Stomach (tissue), 9 donors: Measurements from ENCODE around the gene AEBP2. TPM values are rescaled to one million over a fixed set of nuclear protein-coding genes. Genes with fewer than 3 reads are reported as not detected.

ENCODE experiments used
- DNase-seq, 2 donors: peaks; one replicate each; pipeline versions ENCODE4 v3.0.0 to v3.0.0-alpha.2; 2013 to 2019
- H3K27ac ChIP-seq, 5 donors: fragments of 200-600 bp in 4 of 5; sonication (generic) in 4 of 5; one replicate each; pipeline ENCODE4 v1.5.1; 2013 to 2019; ENCODE audit warnings: mild to moderate bottlenecking in 1 of 5, moderate library complexity in 1 of 5
- H3K27me3 ChIP-seq, 3 donors: fragments of 200-600 bp; sonication (generic); one replicate each; pipeline ENCODE4 v1.5.1; 2017 to 2019; ENCODE audit warnings: mixed run types in 1 of 3
- H3K36me3 ChIP-seq, 4 donors: fragments of 200-600 bp; sonication (generic); 1 replicate in 3 of 4; 2 replicates in 1 of 4; pipeline ENCODE4 v1.5.1; 2016 to 2019
- H3K4me1 ChIP-seq, 4 donors: fragments of 200-600 bp; sonication (generic); one replicate each; pipeline ENCODE4 v1.5.1; 2016 to 2019
- H3K4me3 ChIP-seq, 4 donors: fragments of 200-600 bp; sonication (generic) in 3 of 4; one replicate each; pipeline ENCODE4 v1.5.1; 2016 to 2019; ENCODE audit warnings: mild to moderate bottlenecking in 1 of 4
- H3K9me3 ChIP-seq, 4 donors: fragments of 200-600 bp; sonication (generic); one replicate each; pipeline ENCODE4 v1.5.1; 2016 to 2019
- CTCF ChIP-seq, 7 experiments: fragments of 450-650 bp in 4 of 7; fragments of 200-600 bp in 3 of 7; sonication (generic) in 3 of 7; IDR thresholded peaks; one replicate each; pipeline ENCODE4 v1.5.1; 2016 to 2019; ENCODE audit warnings: antibody characterized with exemption in 7 of 7, control low read depth in 2 of 7, mild to moderate bottlenecking in 1 of 7
- EP300 ChIP-seq: sonication (generic); formaldehyde crosslinking; IDR thresholded peaks from one replicate; pipeline ENCODE4 v1.6.1; 2017; ENCODE audit warnings: antibody characterized with exemption
- POLR2A ChIP-seq, 4 donors: fragments of 450-650 bp; IDR thresholded peaks; one replicate each; pipeline ENCODE4 v1.6.1; 2016; ENCODE audit warnings: antibody characterized with exemption in 4 of 4, control low read depth in 2 of 4, mild to moderate bottlenecking in 1 of 4, moderate library complexity in 1 of 4
- POLR2AphosphoS5 ChIP-seq, 3 donors: sonication (generic); formaldehyde crosslinking; IDR thresholded peaks; one replicate each; pipeline ENCODE4 v1.6.1; 2016; ENCODE audit warnings: antibody characterized with exemption in 3 of 3
- WGBS, 5 donors: extraction: QIAGEN DNeasy Blood & Tissue Kit in 3 of 5; methylation state at CpG; one replicate each; pipeline versions ENCODE4 v1.1.5 to v1.1.7; 2013 to 2018; 5-methylcytosine and 5-hydroxymethylcytosine counted together
- intact Hi-C: fragments of 100-400 bp; cut with DNase I; formaldehyde crosslinking; loops from one replicate; pipeline ENCODE4 v1.15.1; 2023; ENCODE audit warnings: low total_unique reads
- polyA plus RNA-seq, 3 donors: library from polyadenylated mRNA; stranded (reverse); fragments of 200-250 nt; gene quantifications; one replicate each; pipeline ENCODE4 v1.2.3, GENCODE V29; 2013
- total RNA-seq, 5 donors: library from RNA; depleted of rRNA; stranded (reverse); fragments of >200 nt; gene quantifications; one replicate each; pipeline versions ENCODE4 v1.1.0 to v1.2.3, GENCODE V29; 2014 to 2016
- donor health status: healthy with polysubstance abuse.
- donor health status: Bipolar disorder and iron deficiency.
- donor health status: healthy.

AEBP2 gene
- total and polyA plus RNA-seq, 8 donors, result 8.6 to 51.8 (median 24.3) TPM

GRCh38 chr12:19499030-19499429 lies 59.7 kb downstream of the AEBP2 start:
- Histone ChIP-seq H3K4me3 (no peak overlapping the region), H3K9me3 (no peaks in the 10 kb centered on the region), H3K4me1 (peaks cover 0 to 24% (median 5%) of the 10 kb centered on the region in 4 donors), H3K27ac (no peak overlapping the region), H3K27me3 (no peaks in the 10 kb centered on the region), H3K36me3 (peaks cover 5 to 56% (median 44%) of the 10 kb centered on the region in 4 donors)
- TF ChIP-seq POLR2A (IDR thresholded peaks at IDR 0.05) (no peak), EP300 (no peak)
- 56 to 77% (median 67%) methylated on average over 4 of the region's 4 CpGs for WGBS, 5 donors
- intact Hi-C loops, result no loop called here
- no peak for DNase-seq

- Histone ChIP-seq H3K9me3 (no peaks in the 10 kb centered on the region), H3K36me3 (peaks cover 2 to 17% (median 13%) of the 10 kb centered on the region in 4 donors), H3K4me1 (peaks cover 0 to 36% (median 8%) of the 10 kb centered on the region in 4 donors), H3K4me3 (no peak overlapping the region), H3K27ac (no peak overlapping the region), H3K27me3 (no peaks in the 10 kb centered on the region)
- no peak for DNase-seq
- no peak for TF ChIP-seq CTCF (IDR thresholded peaks at IDR 0.05)
- no peak for TF ChIP-seq EP300
- no peak for TF ChIP-seq POLR2AphosphoS5 (IDR thresholded peaks at IDR 0.05)
- TF ChIP-seq POLR2A (IDR thresholded peaks at IDR 0.05), result no peak
- intact Hi-C loops, result no loop called here
Measured at GRCh38 chr12:19506497-19506896, 67.2 kb downstream of the AEBP2 start.

GRCh38 chr12:19507823-19508222 lies 68.5 kb downstream of the AEBP2 start:
- H3K9me3 ChIP-seq, result no peaks in the 10 kb centered on the region
- peaks cover 2 to 15% (median 12%) of the 10 kb centered on the region in 4 donors for H3K36me3 ChIP-seq
- peak in 1 of 2 donors; percentile 55 for DNase-seq
- no peaks in the 10 kb centered on the region for H3K27me3 ChIP-seq
- no peak for TF ChIP-seq EP300
- TF ChIP-seq CTCF (IDR thresholded peaks at IDR 0.05), result no peak
- no peak for TF ChIP-seq POLR2AphosphoS5 (IDR thresholded peaks at IDR 0.05)
- TF ChIP-seq POLR2A (IDR thresholded peaks at IDR 0.05), result no peak
- intact Hi-C loops, result no loop called here
- H3K4me3 ChIP-seq, result no peak overlapping the region
- 45 to 77% (median 67%) methylated on average over 1 of the region's 1 CpG for WGBS, 5 donors
- H3K4me1 ChIP-seq, result peaks cover 0 to 36% (median 8%) of the 10 kb centered on the region in 4 donors
- H3K27ac ChIP-seq, result no peak overlapping the region

- peaks cover 0 to 30% (median 24%) of the 10 kb centered on the region in 4 donors for H3K36me3 ChIP-seq
- no peak overlapping the region for H3K4me3 ChIP-seq
- H3K9me3 ChIP-seq, result no peaks in the 10 kb centered on the region
- WGBS, 5 donors, result 68 to 98% (median 83%) methylated on average over 4 of the region's 4 CpGs
- no peak for TF ChIP-seq CTCF (IDR thresholded peaks at IDR 0.05)
- TF ChIP-seq EP300, result no peak
- no peak for TF ChIP-seq POLR2AphosphoS5 (IDR thresholded peaks at IDR 0.05)
- TF ChIP-seq POLR2A (IDR thresholded peaks at IDR 0.05), result no peak
- H3K27me3 ChIP-seq, result no peaks in the 10 kb centered on the region
- intact Hi-C loops, result no loop called here
- H3K4me1 ChIP-seq, result peaks cover 0 to 36% (median 8%) of the 10 kb centered on the region in 4 donors
- DNase-seq, result no peak
- H3K27ac ChIP-seq, result no peak overlapping the region
Measured at GRCh38 chr12:19510461-19510860, 71.2 kb downstream of the AEBP2 start.

- peaks cover 0 to 22% (median 12%) of the 10 kb centered on the region in 4 donors for H3K4me1 ChIP-seq
- no peak for DNase-seq
- H3K4me3 ChIP-seq, result no peak overlapping the region
- intact Hi-C loops, result no loop called here
- peaks cover 0 to 35% (median 32%) of the 10 kb centered on the region in 4 donors for H3K36me3 ChIP-seq
- 83 to 96% (median 93%) methylated on average over 5 of the region's 5 CpGs for WGBS, 5 donors
- TF ChIP-seq EP300, result no peak
- TF ChIP-seq POLR2AphosphoS5 (IDR thresholded peaks at IDR 0.05), result no peak
- no peak for TF ChIP-seq POLR2A (IDR thresholded peaks at IDR 0.05)
- no peak for TF ChIP-seq CTCF (IDR thresholded peaks at IDR 0.05)
- no peak overlapping the region for H3K27ac ChIP-seq
- no peaks in the 10 kb centered on the region for H3K27me3 ChIP-seq
- H3K9me3 ChIP-seq, result no peaks in the 10 kb centered on the region
Measured at GRCh38 chr12:19515179-19515578, 75.9 kb downstream of the AEBP2 start.
